Activated effector memory CD4-positive, alpha-beta T cell treated with anti-CD3 and anti-CD28 coated beads, Interleukin-2, amount 50 U/mL, for 16 hours (primary cell): ENCODE data around the gene TRIO.

Experiments used
- DNase-seq: peaks from one replicate; pipeline ENCODE4 v3.0.0-alpha.2; 2020

Gene TRIO

DNA sequence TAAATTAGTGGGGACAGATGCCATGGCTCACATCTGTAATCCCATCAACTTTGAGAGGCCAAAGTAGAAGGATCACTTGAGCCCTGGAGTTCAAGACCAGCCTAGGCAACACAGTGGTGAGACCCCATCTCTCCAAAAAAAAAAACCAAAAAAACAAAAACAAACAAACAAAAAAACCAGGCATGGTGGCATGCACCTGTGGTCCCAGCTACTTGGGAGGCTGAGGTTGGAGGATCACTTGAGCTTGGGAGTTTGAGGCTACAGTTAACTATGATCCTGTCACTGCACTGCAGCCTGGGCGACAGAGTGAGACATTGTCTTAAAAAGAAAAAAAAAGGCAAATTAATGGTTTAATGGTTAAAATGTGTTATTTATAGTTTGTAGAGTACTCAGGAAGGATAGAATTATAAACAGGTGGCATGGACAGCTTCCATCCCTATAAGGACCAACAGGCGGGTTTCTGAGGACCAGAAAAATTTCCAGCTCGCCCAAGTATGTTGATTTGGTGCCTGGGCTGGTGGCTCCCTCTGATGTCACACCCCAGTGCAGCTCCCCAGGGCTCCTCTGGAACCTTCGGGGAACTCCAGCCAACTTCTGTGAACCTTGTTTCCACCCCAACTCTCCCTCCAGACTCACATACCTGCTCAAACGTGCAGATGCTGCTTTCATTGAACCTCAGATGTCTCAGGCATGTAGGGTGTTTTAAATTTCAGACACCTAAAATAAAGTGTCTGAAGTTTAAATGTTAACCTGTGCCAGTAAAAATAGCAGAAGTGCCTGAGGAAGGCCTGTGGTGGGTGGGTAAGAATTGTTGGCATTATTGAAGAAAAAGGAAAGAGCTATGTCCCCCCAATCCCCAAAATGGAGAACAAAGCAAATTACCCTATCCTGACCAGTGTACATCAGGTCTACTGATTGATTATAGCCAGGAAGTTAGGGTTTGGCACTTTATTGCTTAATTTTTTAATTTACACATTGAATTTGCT is 69.0 kb downstream of the TRIO start:
- DNase-seq, result no peak

DNA sequence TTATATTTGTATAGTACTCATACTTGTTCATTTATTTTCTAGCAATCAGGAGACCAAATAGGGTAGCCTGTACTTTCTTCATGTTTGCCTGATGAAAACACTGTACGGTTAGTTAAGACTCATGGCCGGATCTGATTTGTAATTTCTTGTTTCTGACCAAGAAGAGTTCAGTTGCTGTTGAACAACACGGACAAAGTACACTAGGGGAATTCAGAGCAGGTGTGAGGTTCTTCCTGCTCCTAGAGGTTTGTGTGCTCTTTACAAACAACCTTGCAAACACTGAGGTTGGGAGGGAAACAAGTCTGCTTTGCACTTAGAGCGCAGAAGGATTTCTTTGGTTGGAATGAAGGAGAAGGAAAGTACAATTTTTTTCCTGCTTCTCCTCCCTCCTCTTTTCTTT is 69.7 kb downstream of the TRIO start:
- DNase-seq, result no peak

DNA sequence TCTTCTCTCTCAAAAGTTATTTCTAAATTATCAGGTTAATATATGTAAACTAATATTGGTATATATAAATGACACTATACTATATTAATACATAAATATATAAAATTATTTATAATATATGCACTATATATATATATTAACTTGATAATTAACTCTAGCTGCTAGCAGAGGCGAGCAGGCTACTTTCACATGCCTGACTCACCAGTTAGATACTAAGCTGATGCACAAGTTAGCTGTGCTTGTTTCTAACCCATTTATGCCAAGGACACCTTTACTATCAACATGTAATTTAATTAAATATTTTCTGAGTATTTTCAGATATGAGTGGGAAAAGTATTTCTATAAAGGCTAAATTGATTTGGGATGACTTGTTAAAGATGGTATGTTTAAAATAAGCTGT is 70.1 kb downstream of the TRIO start:
- no peak for DNase-seq

DNA sequence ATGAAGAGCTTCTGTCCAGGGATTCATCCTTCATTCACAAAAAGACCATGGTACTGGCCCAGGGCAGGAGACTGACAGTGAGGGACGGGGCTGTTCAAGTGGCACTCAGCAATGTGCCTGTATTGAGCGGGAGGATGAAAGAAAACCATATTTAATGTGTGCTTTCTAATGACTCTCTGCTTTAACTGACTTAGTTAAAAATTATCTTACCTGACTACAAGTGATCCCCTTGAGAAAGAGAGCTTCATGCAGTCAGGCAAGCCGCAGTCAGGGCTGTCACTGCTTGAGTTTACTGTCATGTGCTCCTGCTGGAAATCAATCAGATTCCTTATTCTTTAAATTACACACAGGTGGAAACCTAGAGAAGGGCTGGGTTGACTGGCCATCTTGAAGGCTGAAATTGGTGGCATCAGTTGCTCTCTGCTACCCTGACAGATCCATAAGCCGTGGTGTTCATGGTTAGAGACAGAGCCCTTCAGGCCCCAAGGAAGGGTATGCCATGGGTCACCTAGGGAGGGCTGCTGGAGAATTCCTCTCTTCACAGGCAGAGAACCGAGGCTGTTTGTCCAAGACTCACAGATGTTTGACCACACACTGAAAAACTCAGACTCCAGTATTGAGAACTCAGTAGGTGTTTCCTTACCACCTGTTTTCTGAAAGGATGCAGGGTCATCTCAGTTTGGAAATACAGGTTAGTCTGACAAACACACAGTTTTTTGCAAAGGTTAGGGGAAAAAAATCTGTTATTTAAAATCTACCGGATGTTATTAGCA is 70.9 kb downstream of the TRIO start:
- no peak for DNase-seq

DNA sequence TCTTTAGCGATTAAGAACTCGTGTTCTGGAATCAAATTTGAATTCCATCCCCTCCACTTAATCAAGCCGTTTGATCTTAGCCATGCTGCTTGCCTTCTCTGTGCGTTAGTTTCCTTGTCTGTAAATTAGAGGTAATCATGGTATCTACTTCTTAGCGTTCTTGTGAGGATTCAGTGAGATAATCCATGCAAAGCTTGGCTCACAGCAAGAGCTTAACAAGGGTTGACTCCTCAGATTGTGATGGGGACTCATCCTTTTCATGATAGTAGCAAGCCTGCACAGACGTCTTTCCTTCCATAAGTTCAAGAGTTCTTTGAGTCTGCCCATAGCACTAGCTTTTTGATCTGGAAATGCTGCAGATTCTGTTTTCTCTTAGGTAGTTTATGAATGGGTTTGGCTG is 72.8 kb downstream of the TRIO start:
- no peak for DNase-seq

DNA sequence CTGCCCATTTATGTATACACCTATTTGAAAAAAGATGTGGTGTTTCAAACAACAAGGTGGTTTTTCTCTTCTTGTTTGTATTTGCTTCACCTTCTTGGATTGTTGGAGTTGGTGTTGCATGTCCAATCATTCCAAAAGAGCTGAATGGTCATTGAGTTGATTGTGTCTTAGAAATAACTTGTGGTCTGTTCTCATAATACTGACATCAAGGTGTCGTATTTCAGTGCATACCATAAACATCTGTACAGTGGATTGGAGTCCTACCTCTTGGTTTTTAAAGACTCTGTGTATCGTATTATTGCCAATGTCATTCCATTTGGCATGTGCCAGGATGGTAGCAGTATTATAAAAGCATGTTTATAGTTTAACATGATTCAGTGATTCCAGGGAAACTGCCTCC is 73.2 kb downstream of the TRIO start:
- DNase-seq, result no peak

DNA sequence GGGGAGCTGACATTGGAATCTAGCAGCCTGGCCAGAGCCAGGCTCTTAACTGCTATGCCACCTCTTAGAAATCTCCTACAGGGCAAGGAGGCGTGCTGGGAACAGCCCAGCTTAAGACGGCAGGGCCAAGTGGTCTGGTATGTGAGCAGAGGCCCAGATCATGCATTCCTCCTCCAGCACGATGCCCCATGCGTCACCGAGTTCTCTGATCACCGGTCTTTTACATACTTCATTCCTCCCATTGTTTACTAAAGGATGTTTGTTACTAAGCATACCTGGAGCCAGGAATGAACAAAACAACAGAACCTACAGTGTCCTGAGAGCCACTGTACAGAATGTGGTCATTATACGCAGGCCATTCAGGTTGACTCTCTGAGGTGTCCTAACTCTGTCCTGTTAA is 73.8 kb downstream of the TRIO start:
- no peak for DNase-seq

DNA sequence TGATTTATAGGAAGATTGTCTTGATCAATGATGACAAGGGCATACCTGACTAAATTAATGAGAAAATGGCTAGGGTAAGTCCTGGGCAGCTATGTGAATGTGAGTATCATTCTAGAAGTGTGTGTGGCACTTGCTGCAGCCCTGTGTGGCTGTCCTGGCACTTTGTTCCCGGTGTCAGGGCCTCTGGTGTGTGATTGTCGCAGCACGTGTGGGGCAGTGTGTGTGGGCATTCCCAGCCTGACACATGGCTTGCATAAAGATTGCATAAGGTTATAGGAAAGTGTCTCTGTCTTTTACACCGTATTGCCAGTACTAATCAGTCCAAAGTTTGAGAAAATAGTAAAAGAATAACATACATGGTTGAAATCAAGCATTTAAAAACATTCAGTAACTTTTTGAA is 74.4 kb downstream of the TRIO start:
- DNase-seq, result no peak

DNA sequence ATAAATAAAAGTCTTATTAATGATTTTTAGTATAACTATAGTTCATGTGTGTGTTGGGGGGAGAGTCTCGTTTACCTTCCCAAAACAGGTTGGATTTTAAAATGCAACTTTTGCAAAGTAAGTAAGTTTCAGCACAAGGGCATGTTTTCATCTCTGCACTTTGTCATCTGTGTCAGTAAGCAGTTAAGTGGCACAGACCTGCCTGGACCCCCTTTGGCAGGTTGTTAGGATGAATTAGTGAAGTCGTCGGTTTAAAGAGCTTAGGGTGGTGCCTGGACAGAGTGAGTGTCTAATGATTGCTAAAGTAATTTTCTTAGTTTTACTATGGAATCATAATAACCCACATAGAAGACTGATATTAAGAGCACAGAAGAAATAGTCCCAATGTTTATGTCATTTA is 74.9 kb downstream of the TRIO start:
- DNase-seq, result no peak

DNA sequence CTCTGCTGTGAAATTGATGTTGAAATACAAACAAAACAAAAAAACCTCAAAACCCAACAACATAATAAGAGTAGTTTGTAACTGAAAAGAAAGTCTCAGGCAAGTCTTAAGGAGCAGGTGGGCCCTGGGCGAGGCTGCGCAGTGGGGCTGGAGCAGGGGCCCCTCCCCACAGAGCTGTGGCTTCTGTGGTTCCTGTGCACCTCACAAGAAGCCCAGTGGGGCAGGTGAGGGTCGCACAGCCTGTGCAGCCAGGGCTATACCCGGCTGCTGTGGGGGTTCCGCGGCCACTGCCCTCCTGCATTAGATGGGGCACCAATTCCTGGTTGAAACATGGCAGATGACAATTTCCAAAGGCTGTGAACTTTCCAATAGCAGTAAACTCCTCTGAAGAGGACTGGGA is 75.3 kb downstream of the TRIO start:
- DNase-seq, result no peak

DNA sequence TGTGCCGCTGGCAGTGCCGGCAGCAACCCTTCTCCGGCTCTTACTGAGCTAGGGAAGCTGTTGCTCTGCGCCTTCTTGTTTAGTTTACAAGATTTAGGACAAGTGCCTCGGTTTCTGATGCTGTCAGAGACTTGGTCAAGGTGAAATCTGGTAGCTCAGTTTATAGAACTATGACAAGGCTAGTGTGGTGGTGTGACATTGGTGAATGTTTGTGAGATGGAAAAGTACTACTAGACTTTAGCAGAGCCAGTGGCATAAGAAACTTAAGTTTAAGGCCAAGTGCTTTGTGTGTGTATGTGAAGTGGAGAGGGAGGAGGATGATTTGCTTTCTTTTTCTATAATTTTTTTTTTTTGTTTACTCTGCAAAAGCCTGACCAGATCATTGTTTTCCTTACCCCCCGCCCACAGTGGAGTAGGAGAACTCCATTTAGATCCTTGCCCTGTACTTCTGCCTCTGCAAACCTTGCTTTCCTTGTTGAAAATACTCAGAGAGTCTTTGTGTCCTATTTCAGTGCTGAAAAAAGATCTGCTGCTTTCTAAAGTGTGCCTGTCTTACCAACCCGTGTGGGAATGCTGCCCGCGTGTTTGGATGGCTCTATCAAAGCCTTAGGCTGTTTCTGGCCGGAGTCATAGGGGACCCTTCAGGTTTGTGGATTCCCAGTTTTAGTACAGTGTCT is 75.9 kb downstream of the TRIO start:
- DNase-seq, result no peak

DNA sequence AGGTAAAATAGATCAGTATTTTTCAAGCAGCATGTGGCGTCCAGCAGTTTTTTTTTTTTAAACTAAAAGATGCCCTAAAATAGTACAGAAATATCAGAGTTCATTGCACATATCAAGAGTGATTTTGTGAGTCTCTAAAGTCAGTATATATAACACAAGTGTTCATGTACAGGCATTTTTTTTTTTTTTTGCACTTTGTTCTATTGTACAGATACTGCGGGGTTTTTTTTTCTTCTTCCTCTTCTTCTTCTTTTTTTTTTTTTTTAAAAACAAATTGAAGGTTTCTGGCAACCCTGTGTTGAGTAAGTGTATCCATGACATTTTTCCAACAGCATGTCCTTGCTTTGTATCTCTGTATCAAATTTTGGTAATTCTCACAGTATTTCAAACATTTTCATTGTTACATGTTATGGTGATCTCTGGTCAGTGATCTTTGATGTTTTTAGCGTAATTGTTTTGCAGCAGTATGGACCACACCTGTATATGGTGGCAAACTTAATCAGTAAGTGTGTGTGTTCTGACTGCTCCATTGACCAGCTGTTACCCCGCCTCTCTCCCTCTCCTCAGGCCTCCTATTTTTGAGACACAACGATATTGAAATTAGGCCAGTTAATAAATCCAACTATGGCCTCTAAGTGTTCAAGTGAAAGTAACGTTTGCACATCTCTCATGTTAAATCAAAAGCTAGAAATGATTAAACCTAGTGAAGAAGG is 76.8 kb downstream of the TRIO start:
- DNase-seq, result no peak

DNA sequence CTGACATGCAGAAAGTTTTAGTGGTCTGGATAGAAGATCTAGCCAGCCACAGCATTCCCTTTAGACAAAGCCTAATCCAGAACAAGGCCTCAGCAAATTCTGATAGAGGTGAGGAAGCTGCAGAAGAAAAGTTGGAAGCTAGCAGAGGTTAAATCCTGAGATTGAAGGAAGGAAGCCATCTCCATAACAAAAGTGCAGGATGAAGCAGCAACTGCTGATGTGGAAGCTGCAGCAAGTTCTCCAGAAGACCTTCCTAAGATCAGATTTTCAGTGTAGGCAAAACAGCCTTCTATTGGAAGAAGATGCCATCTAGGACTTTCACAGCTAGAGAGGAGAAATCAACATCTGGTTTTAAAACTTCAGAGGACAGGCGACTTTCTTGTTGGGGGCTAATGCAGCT is 77.5 kb downstream of the TRIO start:
- no peak for DNase-seq

DNA sequence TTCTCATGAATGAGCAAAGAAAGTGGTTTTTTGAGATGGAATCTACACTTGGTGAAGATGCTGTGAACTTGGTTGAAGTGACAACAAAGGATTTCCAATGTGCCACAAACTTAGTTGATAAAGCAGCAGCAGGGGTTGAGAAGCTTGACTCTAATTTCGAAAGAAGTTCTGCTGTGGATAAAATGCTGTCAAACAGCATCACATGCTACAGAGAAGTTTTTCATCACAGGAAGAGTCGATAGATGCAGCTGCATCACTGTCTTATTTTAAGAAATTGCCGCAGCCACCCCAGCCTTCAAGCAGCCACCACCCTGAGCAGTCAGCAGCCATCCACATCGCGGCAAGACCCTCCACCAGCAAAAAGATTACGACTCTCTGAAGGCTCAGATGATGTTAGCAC is 78.6 kb downstream of the TRIO start:
- no peak for DNase-seq

DNA sequence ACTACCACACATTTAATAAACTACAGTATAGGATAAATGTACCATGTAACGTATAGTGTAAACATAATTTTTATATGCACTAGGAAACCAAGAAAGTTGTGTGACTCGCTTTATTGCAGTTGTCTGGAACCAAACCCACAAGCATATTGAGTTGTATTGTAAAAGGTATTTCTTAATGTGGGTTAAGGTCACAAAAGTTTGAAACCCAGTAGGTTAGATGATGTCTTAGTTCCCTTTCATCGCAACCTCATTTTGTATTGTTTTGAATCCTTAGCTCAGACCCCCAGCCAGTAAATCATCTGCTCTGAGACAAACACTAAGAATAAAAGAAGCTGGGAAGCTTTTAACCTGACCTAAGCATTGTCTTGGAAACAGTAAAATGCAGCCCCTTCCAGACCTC is 79.1 kb downstream of the TRIO start:
- DNase-seq, result no peak

DNA sequence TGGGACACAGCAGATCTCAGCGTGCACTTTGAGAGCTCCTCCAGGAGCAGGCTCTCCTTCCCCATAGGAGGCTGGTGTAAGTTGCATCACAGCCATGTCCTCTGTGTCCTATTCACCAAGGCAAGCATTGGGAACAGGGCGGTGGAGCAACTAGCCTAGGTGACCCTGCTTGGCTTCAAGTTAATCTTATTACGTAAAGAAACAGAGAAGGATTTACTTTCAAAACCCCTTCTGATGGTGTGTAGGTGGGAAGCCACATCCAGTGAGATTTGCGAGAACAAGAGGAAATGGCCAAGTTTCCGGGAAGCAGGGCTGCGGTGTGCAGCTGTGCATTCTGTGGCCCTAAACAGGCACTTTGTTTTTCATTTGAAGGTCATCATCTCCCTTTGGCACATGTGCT is 80.2 kb downstream of the TRIO start:
- no peak for DNase-seq

DNA sequence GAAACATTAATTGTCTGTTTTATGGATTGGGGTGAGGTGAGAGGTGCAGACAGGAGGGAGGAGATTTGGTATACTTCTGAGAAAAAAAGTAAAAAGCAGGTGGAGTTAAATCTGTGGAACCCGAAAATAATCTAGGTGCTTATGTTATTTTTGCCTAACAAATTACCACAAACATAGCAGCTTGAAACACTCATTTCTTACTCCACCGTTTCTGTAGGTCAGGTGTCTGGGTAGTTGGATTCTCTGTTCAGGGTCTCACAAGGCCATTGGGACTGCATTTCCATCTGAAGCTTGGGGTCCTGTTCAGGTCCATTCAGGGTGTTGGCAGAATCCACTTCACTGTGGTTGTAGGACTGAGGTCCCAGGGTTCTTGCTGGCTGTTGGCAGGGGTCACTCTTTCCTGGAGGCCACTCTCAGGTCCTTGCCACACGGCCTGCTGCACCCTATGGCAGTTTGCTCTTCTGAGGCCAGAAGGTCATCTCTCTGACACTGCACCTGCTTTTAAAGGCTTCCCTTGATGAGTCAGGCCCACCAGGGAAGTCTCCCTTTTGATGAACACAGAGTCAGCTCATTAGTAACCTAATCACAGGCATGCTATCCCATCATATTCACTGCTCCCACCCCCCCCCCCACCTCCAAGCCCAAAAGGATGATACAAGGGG is 82.2 kb downstream of the TRIO start:
- no peak for DNase-seq

DNA sequence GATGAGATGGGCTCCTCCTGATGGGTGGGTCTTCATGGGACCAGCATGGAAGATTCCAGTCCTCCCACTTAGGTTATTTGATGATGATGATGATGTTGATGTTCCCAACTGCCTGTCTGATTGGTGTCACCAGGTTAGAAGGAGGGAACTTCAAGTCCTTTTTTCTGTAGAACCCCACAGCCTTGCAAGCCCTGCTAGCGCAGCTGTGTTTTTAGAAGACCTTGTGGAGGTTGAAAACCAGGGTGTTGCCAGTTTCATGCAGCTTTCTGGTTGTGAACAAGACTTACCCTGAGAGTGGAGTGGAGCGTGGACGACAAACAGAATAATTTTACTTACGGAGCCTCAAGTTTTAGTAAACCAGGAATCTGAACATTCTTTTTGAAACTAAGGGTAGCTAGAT is 83.0 kb downstream of the TRIO start:
- DNase-seq, result no peak

DNA sequence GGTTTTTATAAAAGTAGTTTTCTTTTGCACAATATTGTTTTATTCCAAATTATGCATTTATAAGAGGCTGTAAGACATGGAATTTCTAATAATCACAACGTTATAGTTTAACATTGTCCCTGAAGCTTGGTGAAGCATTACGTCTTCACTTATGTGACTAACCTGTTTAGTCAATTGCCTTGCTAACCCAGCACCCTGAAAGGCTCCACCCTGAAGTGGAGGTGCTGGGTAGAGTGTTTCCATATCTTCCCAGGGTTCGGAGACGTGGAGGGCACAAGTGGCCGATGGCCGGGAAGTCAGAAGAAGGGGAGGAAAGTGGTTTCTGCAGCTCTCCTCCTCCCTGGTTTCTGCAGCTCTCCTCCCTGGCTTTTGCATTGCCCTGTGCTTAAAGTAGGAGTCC is 83.4 kb downstream of the TRIO start:
- DNase-seq, result no peak

DNA sequence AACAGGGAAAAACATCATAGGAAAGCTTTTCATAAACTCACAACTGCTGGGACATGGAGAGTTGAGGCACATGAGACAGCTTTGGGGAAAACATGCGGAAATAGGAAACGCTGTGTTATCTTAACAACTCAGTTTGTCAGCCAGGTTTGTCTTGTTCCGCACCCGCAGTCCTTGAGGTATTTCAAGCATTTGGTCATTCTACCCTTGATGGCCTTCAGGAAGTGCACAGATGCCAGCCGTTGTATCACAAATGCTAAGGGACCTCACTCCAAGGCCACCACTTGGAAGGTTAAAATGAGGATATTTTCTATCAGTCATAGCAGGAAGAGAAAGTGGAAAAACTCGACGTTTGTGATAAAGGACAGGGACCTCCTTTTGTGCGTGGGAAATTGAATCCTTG is 83.8 kb downstream of the TRIO start:
- DNase-seq, result no peak

DNA sequence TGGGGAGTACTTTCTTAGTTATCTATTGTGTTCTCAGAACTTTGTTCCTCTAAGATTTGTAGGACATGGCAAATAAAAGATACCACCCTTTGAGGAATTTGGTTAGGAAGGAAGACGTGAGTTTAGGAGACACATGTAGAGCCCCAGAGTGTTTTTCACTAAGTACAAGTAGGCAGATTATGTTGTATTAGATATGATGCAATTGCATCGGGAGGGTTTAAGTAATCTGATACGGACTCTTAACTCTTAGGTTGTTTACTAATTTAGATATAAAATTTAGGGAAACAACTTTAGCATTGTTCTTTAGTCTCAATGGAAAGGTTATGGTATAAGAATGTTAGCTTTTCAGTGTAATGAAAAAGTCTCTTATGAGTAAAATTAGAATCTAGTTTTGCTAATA is 84.4 kb downstream of the TRIO start:
- no peak for DNase-seq

DNA sequence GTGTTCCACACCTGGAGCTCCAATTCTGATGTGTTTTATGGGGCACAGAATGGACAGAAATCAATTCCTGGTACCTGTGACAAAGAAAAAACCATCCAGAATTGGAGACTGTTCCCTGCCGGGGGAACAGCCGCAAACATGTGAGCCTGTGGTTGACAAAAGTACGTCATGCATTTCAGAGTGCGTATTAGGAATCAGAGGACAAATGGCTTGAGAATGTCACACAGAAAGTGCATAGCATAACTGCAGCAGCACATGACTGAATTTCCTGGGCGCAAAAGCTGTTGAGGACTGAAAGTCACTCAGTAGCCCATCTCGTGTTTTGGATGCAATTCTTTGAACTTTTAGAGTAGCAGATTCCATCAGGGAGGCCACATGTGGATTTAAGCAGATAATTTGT is 85.1 kb downstream of the TRIO start:
- DNase-seq, result no peak

DNA sequence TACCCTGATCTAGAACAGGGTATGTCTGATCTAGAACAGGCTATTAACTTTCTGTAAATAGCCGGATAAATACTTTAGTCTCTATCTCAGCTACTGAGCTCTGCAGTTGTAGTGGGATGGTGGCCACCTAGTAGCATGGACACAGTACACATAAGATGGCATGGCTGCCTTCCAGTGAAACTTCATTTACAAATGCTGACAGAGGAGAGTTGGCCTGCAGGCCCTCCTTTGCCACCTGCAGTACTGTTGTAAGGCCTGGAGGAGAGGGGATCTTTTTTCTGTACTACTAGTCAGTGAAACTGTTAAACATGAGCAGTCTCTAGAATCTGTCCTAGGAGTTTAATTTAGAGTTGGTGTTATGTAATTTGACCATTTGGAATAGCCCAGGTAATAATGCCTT is 86.0 kb downstream of the TRIO start:
- no peak for DNase-seq
